Measurements from ENCODE around the gene IRAG1.

The IRAG1 gene

DNA sequence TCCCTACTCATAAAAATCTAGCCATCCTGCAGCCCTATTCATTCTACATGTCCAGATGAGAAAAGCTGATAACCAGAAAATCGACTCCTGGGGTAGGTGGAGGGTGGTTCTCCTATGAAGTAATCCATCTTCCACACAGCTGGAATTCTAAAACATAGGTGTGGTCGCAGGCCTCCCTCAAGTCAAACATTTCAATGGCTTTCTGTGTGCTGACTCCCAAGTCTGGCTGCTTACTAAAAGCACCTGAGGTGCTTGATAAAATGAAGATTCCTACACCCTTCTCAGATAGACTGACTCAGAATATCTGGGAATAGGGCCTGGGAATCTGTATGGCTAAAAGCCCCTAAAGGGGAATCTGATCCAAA is 26.1 kb downstream of the IRAG1 start:
- no peak for DNase-seq (ENCODE audit: low spot score)

DNA sequence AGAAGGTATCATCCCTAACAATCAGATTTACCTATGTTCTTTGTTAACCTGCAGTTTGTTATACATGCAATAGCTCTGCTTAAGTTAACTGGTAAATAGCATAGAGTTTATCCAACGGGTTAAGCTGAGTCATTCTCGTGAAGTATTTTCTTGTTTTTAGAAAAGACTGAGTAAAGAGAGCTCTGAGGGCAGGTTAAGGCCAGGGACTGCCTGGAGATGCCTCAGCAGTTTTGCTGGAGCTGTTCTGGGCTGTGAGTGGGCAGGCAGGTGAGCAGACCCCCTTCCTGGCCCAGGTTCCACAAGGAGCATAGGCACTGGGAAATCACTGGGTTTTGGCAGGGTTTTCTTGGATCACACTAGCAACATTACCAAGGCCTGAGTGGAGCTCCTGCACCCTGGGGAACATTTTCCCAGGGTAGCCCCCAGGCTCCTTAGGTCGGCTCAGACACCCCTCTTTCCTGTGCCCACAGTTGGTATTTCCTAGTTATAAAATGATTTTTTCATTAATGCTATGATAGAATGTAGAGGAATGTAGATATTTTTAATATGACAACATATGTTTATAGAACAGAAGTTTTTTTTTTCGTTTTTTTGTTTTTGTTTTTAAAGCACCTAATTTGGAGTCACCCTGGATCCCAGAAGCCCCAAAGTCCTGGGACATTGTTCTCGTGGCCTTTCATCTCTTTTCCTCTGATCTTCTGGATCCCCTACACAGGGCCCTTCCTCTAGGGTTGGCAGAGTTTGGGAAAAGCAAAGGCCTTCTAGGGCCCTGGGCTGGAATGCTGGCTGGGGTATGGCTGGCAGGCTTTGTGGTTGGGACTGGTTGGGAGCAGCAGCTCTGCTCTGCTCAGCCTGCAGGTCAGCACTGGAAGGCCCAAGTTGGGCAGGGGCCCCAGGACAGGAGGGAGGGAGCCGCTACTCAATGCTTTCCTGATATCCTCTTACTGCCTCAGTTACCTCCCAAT is 26.7 kb downstream of the IRAG1 start:
- DNase-seq (ENCODE audit: low spot score), result no peak

DNA sequence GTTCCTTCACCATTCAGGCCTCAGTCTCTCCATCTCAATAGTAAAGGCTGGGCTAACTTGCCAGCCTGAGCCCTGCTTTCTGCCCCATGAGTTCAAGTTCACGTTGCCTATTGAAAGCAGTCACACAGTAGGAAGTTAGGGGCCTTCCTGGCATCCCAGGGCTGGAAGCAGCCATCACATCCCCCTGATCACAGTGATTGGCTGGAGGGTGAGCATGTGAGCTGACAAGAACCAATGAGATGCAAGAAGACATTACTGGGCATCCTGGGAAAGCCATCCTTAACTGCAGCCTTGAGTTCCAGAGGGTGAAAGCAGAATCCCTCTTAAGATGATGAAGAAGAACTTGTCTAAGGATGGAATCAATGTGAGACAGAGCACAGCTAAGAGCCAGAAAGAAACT is 29.1 kb downstream of the IRAG1 start:
- no peak for DNase-seq (ENCODE audit: low spot score)

DNA sequence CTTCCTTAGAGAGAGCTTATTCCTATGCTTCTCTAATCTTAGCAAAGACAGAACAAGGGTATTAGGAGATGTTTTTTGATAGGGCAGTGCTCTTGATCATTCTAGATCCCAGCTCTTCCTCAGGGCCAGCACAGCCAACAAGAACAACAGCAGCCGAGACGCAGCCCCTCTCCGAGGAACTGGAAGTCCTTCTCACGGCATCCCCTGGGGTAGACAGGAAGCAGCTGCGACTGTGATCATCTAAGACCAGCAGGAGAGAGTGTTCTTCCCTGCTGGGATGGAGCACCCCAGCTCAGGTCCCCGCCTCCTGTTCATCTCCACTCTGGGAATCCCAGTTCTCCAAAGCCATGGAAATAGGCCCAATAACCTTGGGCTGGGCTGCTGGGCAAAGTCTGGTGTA is 29.6 kb downstream of the IRAG1 start:
- DNase-seq (ENCODE audit: low spot score), result no peak

DNA sequence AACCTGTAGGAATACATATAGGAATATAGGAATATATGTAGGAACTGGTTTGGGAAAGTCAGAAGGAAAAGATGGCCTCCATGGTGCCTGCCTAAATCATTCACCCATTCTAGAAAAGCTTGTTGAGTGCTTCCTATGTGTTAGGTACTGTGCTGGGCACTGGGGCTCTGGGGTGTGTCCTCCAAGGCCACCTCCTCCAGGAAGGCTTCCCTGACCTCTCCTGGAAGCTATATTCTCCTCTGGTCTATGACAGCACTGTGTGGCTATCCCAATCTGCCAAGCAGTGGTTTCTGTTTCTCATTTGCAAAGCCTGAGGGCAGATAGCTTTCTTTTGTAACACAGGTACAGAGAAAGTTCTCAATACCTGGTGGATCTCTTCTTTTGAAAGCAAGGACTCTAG is 30.2 kb downstream of the IRAG1 start:
- DNase-seq (ENCODE audit: low spot score), result no peak

DNA sequence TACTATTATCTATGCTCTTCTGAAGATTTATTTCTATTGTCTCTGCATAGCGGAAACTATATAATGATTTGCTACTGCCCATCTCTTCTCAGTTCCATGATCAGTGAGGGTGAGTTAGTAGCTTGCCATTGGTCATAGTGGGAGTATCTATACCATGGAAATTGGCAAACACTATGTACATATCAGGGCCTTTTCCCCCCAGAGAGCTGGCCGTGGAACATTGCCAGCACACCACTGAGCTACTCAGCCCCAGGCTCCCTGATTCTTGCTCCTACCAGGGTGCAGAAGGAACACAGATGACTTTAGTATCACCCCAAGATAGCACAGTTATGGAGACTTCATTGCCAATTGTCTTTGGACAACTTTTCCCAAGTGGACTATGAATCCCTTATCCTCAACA is 33.2 kb downstream of the IRAG1 start:
- DNase-seq (ENCODE audit: low spot score), result no peak

DNA sequence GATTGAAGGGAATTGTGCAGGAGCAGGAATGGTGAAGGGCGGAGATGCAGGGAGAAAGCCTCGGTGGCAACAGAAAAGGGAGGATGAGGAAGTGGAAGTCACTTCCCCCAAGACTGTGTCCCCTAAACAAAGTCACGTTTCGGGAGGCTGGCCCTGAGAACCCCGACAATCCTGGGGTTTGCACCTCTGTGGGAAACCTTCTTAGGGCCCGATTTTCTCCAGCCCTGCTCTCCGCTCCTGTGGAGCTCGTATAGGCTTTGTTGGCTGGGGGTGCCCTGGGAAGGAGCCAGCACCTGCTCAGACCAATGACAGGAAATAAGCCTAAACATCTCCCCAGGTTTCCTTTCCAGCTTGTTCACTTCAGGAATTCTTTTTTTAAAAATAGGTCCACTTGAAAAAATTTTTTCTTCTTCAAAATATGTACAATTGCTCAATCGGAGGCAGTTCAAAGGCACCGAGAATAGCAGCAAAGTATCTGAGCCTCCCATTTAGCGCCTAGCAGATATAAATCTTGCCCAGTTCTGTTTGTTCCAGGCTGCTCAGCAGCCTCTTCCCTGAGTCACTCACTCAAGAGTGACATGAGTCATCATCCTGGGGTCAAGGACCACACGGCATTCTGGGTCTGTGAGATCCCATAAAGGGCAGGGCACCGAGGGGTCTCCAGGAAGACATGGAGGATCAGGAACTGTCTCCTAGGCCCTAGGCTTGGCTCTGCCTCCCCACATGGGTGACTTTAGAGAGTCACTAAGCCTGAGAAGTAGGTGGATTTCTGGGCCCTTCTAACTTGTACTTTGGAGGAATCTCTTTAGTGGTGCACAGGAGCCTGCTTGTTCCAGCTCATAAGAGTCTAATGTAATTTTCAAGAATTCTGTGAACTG is 34.0 kb downstream of the IRAG1 start:
- DNase-seq (ENCODE audit: low spot score), result no peak

DNA sequence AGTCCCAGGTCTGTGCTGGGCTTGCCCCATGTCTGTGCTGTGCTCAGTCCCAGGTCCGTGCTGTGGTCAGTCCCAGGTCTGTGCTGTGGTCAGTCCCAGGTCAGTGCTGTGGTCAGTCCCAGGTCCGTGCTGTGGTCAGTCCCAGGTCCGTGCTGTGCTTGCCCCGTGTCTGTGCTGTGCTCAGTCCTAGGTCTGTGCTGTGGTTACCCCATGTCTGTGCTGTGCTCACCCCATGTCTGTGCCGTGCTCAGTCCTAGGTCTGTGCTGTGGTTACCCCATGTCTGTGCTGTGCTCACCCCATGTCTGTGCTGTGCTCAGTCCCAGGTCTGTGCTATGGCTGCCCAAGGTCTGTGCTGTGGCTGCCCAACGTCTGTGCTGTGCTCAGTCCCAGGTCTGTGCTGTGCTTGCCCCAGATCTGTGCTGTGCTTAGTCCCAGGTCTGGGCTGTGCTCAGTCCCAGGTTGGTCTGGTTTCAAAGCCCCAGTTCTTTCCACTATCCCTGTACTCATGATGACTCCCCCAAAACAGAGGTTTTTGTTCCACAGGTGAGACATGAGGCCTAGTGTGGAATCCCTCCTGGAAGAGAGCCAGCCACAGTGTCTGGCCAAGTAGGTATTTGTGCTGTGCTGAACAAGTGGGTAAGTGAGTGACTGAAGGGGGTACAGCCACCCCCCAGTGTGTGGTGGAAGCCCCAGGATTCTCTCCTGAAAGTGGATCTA is 34.8 kb downstream of the IRAG1 start:
- DNase-seq (ENCODE audit: low spot score), result no peak

DNA sequence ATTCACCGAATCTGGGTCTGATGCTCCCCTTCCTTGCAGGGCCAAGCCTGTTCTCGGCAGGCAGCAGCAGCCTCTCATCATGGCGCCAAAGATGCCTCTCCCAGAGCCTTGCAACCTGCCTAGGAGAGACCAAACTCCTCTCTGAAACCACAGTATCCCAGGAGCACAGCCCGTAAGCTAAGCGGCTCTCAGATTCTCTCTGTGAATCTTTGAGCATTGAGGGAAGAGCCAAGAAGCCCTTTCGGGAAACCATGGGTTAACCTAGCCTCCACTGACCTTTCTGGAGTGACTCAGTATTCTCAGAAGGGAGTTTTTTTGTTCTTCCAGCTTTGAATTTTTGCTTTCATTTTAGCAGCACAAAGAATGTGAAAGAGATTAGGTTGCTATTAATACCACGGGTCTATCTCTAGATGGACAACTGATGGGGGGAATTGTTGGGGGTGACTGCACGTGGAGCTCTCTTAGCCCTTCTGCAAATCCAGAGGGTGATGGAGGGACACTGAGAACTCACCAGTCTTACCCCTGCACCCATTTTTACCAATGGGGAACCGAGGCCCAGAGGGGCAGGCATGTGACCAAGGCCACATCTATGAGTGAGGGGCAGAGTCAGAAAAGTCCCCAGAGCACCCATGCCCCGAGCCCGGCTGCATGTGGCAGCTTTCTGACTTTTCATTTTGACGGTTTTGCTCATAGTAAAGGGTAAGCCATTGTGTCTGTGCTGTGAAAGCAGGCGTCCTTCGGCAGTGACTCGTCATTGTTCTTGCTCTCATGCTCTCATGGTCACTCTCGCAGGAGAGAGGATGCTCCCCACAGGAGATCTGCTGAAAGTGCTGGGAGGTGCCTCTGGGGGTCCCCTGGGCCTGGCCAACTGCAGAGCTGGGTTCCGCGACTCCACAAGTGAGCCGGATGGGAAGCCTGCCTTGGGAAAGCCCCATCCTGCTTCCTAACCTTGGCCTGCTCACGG is 36.0 kb downstream of the IRAG1 start:
- no peak for DNase-seq (ENCODE audit: low spot score)

DNA sequence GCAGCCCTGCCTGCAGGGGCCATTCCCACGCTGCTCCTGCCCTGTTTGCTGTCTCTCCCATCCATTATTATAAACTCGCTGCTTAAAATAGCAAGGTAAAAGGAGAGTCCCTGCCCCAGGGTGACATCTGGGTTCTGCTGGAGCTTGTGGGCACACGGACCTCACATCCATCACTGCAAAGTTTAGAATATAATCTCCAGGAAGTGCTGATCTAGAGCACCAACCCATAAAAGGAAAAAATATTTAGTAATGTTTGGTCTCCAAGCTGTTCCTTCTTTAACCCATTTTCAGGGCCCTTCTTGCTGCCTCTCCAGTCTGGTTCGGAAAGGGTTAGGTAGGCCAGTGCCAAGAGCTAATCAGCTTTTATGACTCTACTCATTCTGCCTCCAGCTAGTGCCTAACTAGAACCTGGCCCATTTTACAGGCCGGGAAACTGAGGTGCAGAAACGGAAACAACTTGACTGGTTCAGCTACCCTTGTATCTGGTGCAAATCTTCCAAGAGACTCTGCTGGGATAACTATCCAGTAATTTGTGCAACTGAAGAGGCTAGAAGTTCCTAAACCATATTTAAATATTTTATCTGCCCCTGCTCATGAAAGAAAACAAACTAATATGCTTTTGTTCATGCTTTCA is 37.5 kb downstream of the IRAG1 start:
- no peak for DNase-seq (ENCODE audit: low spot score)

DNA sequence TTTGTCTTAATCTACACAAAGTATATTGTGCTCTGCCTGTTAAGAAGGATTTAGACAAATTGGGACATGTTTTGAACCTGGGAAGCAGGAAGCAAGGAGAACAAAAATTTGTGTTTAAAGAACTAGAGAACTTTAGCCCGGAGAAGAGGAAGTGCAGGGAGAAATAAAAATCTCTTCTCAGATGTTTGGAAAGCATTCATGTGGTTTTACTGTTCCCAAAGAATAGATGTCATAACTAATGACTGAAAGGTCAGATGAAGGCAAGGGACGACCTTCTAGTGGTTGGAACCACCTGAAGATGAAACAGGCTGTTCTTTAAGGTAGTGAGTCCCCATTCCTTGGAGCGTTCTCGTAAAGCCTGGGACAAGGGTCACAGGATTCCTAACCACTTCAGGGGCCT is 38.3 kb downstream of the IRAG1 start:
- DNase-seq (ENCODE audit: low spot score), result no peak

DNA sequence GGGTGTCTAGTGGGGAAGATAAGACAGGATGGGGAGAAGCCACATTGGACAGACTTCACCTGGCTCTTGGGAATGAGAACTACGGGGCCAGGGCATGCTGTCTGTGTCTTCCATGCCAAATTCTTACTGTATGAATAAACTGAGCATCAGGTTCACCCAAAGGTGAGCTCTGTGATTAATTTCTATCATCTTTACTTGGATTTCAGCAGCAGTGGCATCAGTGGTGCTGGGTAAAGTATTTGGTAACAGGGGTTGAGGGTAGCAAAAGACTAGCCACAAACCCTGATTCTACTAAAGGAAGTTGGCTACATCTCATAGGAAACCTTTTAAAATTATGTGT is 38.8 kb downstream of the IRAG1 start:
- DNase-seq (ENCODE audit: low spot score), result no peak

DNA sequence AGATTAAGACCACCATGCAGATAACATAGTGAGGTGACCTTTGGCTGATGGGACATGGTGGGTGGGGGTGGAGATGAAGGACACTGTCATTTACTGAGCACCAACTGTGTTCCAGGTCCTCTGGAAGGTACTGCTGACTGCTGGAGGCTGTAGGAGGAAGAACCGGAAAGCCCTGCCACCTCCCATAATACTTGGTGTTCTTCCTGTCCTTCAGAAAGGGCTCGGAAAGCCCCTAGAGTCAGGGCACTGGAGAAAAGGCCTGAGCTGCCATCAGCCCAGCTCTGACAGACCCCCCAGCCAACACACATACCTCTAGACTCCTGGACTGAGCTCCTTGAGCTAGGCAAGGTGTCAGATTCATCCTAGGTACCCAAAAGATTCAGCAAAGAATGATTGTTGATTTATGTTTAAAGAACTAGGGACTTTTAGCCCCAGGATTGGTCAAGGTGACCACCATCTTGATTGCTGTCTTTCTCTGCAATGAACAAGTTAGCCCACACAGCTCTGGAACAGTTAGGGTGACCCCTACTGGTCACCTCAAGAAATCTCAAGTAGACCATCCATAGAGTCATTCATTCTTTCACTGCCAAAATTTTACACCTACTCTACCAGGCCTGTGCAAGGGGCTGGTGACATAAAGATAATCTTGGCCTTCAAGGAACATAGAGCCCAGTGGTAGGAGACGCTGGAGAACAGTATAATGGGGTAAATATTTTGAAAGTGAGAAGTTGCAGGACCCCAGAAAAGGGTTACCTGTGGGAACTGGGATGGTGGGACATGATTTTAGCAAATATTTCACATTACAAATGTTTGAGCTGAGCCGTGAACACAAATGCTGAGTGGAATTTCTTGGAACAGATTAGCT is 39.4 kb downstream of the IRAG1 start:
- peak; percentile 62 for DNase-seq (ENCODE audit: low spot score)

DNA sequence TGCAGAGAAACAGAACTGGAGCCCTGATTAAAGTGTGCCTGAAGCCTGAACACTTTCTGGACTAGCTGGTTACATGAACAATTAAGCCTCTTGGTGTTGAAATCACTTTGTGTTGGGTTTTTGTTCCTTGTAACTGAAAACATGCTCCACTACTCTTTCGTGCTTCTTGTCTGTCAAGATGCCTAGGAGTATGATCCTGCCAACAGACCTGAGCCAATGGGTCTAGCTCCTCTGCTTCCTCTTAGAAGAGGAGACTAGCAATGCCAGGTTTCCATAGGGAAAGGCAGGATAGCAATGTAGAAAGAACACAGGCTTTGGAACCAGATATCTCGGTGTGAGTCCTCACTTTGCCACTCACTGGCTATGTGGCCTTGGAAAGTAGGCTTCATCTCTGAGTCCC is 40.3 kb downstream of the IRAG1 start:
- DNase-seq (ENCODE audit: low spot score), result no peak

DNA sequence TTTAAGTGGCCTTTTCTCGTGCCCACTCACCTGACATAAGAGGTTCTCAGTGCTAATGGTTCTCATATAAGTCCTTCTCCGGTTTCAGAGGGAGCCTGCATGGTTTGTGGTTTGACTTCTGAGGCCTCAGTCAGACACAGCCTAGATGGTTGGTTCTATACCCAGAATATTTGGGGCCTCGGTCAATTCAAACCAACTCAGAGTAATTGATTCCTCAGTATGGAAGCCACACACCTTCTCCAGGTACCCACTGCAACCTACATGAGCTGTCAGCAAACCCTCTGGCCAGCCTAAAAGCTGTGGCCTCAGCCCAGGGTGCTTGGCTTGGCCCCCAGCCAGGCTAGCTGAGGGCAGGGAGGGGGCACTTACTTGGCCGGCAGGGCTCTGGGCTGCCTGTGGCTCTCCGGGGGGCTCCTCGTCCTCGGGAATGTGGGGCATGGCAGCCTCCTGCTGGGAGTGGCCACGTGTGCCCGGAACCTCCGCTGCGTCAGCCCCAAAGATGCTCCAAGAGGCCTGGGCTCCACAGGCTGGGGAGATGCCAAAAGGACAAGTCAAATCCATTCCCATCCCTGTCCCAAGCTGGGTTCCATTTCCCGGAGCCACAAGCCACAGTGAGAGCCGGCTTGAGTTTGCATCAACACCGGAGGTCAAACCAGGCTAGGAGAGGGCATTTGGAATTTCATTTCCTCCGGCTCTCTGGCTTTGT is 41.7 kb downstream of the IRAG1 start:
- no peak for DNase-seq (ENCODE audit: low spot score)

DNA sequence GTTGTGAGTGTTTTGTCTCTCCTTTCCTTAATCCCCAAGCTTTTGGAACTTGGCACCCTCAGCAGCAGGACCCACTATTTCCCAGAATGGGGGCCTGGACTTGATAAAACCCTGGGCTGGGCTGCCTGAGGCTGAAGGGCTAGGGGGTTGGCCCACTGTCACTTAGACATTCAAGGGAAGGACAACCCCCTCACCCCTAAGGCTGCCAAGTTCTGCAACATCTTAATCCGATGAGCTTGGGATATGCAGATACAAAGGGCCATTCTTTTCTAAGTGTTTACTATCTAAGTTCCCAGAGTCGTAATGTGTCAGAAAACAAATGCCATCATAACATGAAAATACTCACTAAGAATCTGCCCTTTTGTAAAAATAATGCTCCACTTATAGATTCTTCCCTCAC is 42.9 kb downstream of the IRAG1 start:
- no peak for DNase-seq (ENCODE audit: low spot score)

DNA sequence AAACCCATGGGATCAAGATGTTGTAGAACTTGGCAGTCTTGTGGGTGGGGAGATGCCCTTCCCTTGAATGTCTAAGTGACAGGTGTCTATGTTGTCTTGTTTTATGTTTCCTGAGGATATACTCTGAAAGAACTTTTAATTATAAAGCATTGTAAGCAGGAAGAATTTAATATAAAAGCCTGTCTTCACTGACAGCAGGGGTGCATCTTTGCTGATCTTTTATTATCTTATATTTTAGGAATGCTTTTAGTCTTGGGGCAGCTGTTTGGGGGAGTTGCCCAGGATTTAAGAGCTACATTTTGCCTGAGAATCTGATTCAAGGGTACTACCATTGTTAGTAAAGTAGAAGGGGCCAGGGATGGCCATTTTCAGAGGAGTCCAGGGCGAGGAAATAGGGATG is 43.4 kb downstream of the IRAG1 start:
- DNase-seq (ENCODE audit: low spot score), result no peak

DNA sequence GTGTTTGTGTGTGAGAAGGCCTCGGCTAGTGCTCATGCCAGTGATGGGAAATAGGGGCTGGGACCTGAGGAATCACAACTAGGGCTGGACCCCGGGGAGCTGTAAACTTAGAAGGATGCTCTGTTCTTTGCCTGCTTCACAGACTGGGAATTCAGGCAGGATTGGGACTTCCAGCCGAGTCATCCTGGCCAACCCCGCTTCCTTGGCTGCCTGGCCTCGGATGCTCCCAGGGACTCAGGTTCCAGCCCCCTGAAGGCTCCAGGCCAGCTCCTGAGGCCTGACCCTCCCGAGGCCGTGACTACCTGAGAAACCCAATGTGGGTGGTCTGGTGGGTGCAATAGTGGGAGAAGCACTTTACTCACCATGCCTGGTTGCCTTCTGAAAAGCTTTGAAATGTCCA is 44.7 kb downstream of the IRAG1 start:
- DNase-seq (ENCODE audit: low spot score), result no peak

DNA sequence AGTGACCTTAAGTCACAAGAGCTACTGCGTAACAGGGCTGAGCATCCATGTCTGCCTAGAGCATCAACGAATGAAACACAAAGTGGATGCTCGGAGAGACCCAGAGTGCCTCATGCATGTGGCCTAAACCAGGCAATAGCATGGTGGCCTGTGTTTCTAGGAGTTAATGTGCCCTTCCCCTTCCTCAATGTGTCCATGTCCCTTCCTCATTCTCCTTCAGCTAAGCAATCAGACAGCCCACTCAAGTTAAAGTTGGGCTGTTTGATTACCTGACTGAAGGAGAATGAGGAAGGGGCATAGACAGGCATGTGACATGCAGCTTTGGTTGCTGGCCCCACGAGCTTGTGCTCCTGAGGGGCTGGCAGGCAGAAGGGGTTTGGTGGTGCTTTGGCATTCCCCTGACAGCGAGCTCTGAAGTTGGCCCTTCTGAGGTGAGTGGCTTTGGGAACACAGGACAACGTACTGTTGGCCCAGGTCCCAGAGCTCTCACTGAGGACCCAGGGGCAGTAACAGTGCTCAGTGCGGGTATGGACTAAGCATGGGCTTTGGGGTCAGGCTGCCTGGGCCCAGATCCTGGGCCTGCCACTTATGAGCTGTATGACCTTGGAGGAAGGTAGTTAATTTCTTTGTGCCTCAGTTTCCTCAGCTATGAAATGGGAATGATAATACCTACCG is 46.7 kb downstream of the IRAG1 start:
- DNase-seq (ENCODE audit: low spot score), result no peak

Measured in cerebellar cortex (tissue), 1 donor.